Panc1 (cell line): Measurements from ENCODE around the gene SLC37A1. TPM values are rescaled to one million over a fixed set of nuclear protein-coding genes. Genes with fewer than 3 reads are reported as not detected.

ENCODE experiments used
- ATAC-seq: fragments of 200-7000 bp; cut with Tn5 transposase; 2 replicates; pipeline ENCODE4 v1.9.1; 2020; ENCODE audit warnings: mild to moderate bottlenecking, moderate library complexity
- BruUV-seq: library from RNA; stranded (reverse); fragments of 400-500 nt; replicated peaks from 2 replicates; lab custom pipeline; 2021; lab: Mats Ljungman, UMichigan
- CTCF ChIA-PET: fragments of 300-600 bp; sonication (Branson Sonifier 250); formaldehyde crosslinking; loops from one replicate; lab custom pipeline; 2022; ENCODE audit warnings: antibody characterized with exemption; lab: Charles Lee
- POLR2A ChIA-PET: fragments of 300-600 bp; sonication (Branson Sonifier 250); formaldehyde crosslinking; loops from one replicate; lab custom pipeline; 2022; ENCODE audit warnings: antibody characterized with exemption; lab: Charles Lee
- DNase-seq: peaks from one replicate; pipeline ENCODE4 v3.0.0-alpha.2; 2010; ENCODE audit warnings: low read depth, low spot score
- H3K27ac ChIP-seq: 2 replicates; pipeline ENCODE4 v1.5.1; 2011; ENCODE audit warnings: mild to moderate bottlenecking, low read length, inconsistent platforms
- H3K27me3 ChIP-seq: fragments of 200-500 bp; sonication (Bioruptor generic); 2 replicates; pipeline ENCODE4 v1.6.0; 2014; ENCODE audit warnings: low read length, inconsistent platforms; ENCODE audit not compliant: control insufficient read depth, insufficient read depth
- H3K36me3 ChIP-seq: fragments of 200-500 bp; sonication (Bioruptor generic); 2 replicates; pipeline ENCODE4 v1.5.1; 2014; ENCODE audit warnings: inconsistent platforms, mild to moderate bottlenecking, low read length, moderate library complexity; ENCODE audit not compliant: control insufficient read depth, insufficient read depth
- H3K4me1 ChIP-seq: 2 replicates; pipeline ENCODE4 v1.5.1; 2011; ENCODE audit warnings: inconsistent platforms, mild to moderate bottlenecking, low read length, moderate library complexity; ENCODE audit not compliant: control insufficient read depth, insufficient read depth
- H3K4me3 ChIP-seq, 2 experiments: 2 replicates each; pipeline ENCODE4 v1.5.1; 2011 to 2012; ENCODE audit warnings: low read depth in 2 of 2, low read length in 2 of 2, mild to moderate bottlenecking in 2 of 2, inconsistent platforms in 1 of 2, moderate library complexity in 1 of 2
- H3K9me3 ChIP-seq: fragments of 200-500 bp; sonication (Bioruptor generic); 2 replicates; pipeline ENCODE4 v1.5.1; 2014; ENCODE audit warnings: low read depth, mild to moderate bottlenecking, inconsistent platforms, low read length, moderate library complexity; ENCODE audit not compliant: control insufficient read depth, insufficient read depth
- POLR2AphosphoS5 ChIP-seq: IDR thresholded peaks from 2 replicates; pipeline ENCODE4 v1.6.1; 2012; ENCODE audit warnings: mild to moderate bottlenecking, low read depth, low read length, moderate library complexity
- SIN3A ChIP-seq: IDR thresholded peaks from 2 replicates; pipeline ENCODE4 v1.6.1; 2012; ENCODE audit warnings: low read depth, mild to moderate bottlenecking, low read length, moderate library complexity, borderline replicate concordance; ENCODE audit not compliant: insufficient read depth
- TCF7L2 ChIP-seq: IDR thresholded peaks from 2 replicates; pipeline ENCODE4 v1.6.1; 2011; ENCODE audit warnings: mild to moderate bottlenecking, low read depth, low read length, inconsistent platforms
- in situ Hi-C: cut with HindIII; loops from 2 replicates; pipeline ENCODE4 v1.10.0; 2016; ENCODE audit warnings: low sequenced_read_pairs, low pct_unique_long_range_greater_than_20kb
- intact Hi-C: fragments of 100-400 bp; cut with micrococcal nuclease; formaldehyde crosslinking; loops from one replicate; pipeline ENCODE4 v1.10.0; 2022; ENCODE audit not compliant: unreplicated experiment
- total RNA-seq: library from RNA; stranded (reverse); gene quantifications from one replicate; pipeline ENCODE4 v1.2.1, GENCODE V29; 2021; ENCODE audit not compliant: unreplicated experiment
- TF ChIP-seq, protein P1 (sequence below), 2 experiments: IDR thresholded peaks; 2 replicates each; pipeline ENCODE4 v1.6.1; 2011 to 2012; ENCODE audit warnings: low read depth in 2 of 2, control low read depth in 1 of 2, low read length in 1 of 2, mild to moderate bottlenecking in 1 of 2, moderate library complexity in 1 of 2; ENCODE audit not compliant: insufficient read depth in 1 of 2
- TF ChIP-seq, protein P2 (sequence below): fragments of 450-650 bp; IDR thresholded peaks from 2 replicates; pipeline ENCODE4 v1.5.1; 2017; ENCODE audit warnings: mild to moderate bottlenecking

Gene SLC37A1
- total RNA-seq, 1 experiment from 2014 or later = 7.7 TPM

DNA sequence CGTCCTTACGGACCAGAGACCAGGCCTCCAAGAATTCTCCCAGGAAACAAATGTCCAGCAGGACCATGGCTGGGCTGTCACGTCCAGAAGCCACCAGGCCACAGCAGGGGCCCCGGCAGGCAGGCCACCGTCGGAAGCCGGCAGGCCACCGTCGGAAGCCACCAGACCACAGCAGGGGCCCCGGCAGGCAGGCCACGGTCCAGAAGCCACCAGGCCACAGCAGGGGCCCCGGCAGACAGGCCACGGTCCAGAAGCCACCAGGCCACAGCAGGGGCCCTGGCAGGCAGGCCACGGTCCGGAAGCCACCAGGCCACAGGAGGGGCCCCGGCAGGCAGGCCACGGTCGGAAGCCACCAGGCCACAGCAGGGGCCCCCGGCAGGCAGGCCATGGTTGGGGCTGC, 72.8 kb downstream of the SLC37A1 start:
- BruUV-seq = no TSS peak
- in situ Hi-C loops = no loop called here
- intact Hi-C loops = no loop called here

DNA sequence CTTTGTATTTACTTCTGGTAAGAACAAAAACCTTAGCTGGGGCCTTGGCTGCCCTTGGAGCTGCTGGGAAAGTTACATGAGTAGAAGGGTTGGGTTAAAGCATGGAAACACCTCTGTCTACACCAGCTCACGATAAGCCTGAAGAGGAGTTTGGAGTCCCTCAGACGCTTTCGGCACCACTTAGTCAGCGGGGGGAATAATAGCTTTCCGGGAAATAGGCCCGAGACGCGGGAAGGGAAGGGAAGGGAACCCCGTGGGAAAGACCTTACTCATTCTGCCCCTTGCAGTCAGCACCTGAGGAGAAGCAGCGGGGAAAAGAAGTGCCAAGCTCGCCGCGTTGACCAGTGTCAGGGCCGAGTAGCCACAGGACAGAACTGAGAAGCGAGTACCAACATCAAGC, 73.4 kb downstream of the SLC37A1 start:
- TF ChIP-seq, protein P1, sequence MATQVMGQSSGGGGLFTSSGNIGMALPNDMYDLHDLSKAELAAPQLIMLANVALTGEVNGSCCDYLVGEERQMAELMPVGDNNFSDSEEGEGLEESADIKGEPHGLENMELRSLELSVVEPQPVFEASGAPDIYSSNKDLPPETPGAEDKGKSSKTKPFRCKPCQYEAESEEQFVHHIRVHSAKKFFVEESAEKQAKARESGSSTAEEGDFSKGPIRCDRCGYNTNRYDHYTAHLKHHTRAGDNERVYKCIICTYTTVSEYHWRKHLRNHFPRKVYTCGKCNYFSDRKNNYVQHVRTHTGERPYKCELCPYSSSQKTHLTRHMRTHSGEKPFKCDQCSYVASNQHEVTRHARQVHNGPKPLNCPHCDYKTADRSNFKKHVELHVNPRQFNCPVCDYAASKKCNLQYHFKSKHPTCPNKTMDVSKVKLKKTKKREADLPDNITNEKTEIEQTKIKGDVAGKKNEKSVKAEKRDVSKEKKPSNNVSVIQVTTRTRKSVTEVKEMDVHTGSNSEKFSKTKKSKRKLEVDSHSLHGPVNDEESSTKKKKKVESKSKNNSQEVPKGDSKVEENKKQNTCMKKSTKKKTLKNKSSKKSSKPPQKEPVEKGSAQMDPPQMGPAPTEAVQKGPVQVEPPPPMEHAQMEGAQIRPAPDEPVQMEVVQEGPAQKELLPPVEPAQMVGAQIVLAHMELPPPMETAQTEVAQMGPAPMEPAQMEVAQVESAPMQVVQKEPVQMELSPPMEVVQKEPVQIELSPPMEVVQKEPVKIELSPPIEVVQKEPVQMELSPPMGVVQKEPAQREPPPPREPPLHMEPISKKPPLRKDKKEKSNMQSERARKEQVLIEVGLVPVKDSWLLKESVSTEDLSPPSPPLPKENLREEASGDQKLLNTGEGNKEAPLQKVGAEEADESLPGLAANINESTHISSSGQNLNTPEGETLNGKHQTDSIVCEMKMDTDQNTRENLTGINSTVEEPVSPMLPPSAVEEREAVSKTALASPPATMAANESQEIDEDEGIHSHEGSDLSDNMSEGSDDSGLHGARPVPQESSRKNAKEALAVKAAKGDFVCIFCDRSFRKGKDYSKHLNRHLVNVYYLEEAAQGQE (IDR thresholded peaks at IDR 0.05; ENCODE audit: insufficient read depth in 1 of 2, low read depth in 2 of 2, low read length in 1 of 2) = no peak
- TF ChIP-seq, protein P2, sequence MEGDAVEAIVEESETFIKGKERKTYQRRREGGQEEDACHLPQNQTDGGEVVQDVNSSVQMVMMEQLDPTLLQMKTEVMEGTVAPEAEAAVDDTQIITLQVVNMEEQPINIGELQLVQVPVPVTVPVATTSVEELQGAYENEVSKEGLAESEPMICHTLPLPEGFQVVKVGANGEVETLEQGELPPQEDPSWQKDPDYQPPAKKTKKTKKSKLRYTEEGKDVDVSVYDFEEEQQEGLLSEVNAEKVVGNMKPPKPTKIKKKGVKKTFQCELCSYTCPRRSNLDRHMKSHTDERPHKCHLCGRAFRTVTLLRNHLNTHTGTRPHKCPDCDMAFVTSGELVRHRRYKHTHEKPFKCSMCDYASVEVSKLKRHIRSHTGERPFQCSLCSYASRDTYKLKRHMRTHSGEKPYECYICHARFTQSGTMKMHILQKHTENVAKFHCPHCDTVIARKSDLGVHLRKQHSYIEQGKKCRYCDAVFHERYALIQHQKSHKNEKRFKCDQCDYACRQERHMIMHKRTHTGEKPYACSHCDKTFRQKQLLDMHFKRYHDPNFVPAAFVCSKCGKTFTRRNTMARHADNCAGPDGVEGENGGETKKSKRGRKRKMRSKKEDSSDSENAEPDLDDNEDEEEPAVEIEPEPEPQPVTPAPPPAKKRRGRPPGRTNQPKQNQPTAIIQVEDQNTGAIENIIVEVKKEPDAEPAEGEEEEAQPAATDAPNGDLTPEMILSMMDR = no peak
- no peak for TF ChIP-seq POLR2AphosphoS5
- TF ChIP-seq SIN3A = no peak
- no peak for TF ChIP-seq TCF7L2
- ATAC-seq = no peak

More for the DNA sequence above, 72.8 kb downstream of the SLC37A1 start:
- CTCF ChIA-PET = interaction anchor here (0.6 kb wide), 1 partner anchor 224 kb away, joined by 4 read pairs; no protein-coding TSS in a partner anchor
- H3K4me3 ChIP-seq = no peak overlapping the region
- no peaks in the 10 kb centered on the region for H3K27me3 ChIP-seq
- DNase-seq (no peak), ATAC-seq (no peak)
- TF ChIP-seq SIN3A = no peak
- TF ChIP-seq, protein P2 = no peak
- TF ChIP-seq TCF7L2 = no peak
- TF ChIP-seq, protein P1 (IDR thresholded peaks at IDR 0.05; ENCODE audit: insufficient read depth in 1 of 2, low read depth in 2 of 2, low read length in 1 of 2) = no peak
- no peak for TF ChIP-seq POLR2AphosphoS5
- no peaks in the 10 kb centered on the region for H3K36me3 ChIP-seq
- H3K4me1 ChIP-seq = no peaks in the 10 kb centered on the region; the same call in 1 of the 2 replicates
- POLR2A ChIA-PET = no interaction called here
- H3K9me3 ChIP-seq = no peaks in the 10 kb centered on the region
- no peak overlapping the region for H3K27ac ChIP-seq

More for the DNA sequence above, 73.4 kb downstream of the SLC37A1 start:
- BruUV-seq = no TSS peak
- ChIA-PET POLR2A (no interaction called here), CTCF (interaction anchor here (0.6 kb wide), 1 partner anchor 224 kb away, joined by 4 read pairs; no protein-coding TSS in a partner anchor)
- no peaks in the 10 kb centered on the region for H3K36me3 ChIP-seq
- intact Hi-C loops (no loop called here), in situ Hi-C loops (no loop called here)
- no peak overlapping the region for H3K4me3 ChIP-seq
- no peak overlapping the region for H3K27ac ChIP-seq
- H3K4me1 ChIP-seq = no peaks in the 10 kb centered on the region; the same call in 1 of the 2 replicates
- DNase-seq = no peak
- H3K9me3 ChIP-seq = no peaks in the 10 kb centered on the region
- H3K27me3 ChIP-seq = no peaks in the 10 kb centered on the region
